Neural cell (in vitro differentiated cells): ENCODE results near the gene HDAC7.

Experiments used
- CTCF ChIP-seq: fragments of 450-650 bp; IDR thresholded peaks from 2 replicates; pipeline ENCODE4 v1.5.1; 2014; ENCODE audit warnings: antibody characterized with exemption, mild to moderate bottlenecking, moderate library complexity; ENCODE audit not compliant: poor library complexity, severe bottlenecking
- EZH2 ChIP-seq: fragments of 200-600, 300-800 bp; shearing (Covaris generic), sonication (generic); IDR thresholded peaks from 2 replicates; pipeline ENCODE4 v1.6.1; 2014; ENCODE audit warnings: antibody characterized with exemption, low read length, borderline replicate concordance, mild to moderate bottlenecking; ENCODE audit not compliant: insufficient read depth, poor library complexity, severe bottlenecking
- POLR2AphosphoS5 ChIP-seq: IDR thresholded peaks from 2 replicates; pipeline ENCODE4 v1.6.1; 2012
- REST ChIP-seq: IDR thresholded peaks from 2 replicates; pipeline ENCODE4 v1.6.1; 2012; ENCODE audit warnings: borderline replicate concordance

- TF ChIP-seq EZH2 (no peak), REST (no peak), POLR2AphosphoS5 (peak; percentile 41), CTCF (no peak)
These were observed 6.7 kb downstream of the HDAC7 start for GRCh38 chr12:47812797-47813510.
